AG08395 (cell line): ENCODE data around the gene YEATS2.

Source experiments
- DNase-seq: peaks from one replicate; pipeline ENCODE4 v3.0.0; 2012; ENCODE audit warnings: mixed read lengths, low spot score

Gene YEATS2

GRCh38 chr3:183812761-183813445 lies 115.3 kb downstream of the YEATS2 start:
- DNase-seq: no peak

- no peak for DNase-seq
Observed at GRCh38 chr3:183814240-183814639, 116.6 kb downstream of the YEATS2 start.

GRCh38 chr3:183815563-183815940 lies 118.0 kb downstream of the YEATS2 start:
- DNase-seq: no peak

- no peak for DNase-seq
Observed at GRCh38 chr3:183815951-183816475, 118.4 kb downstream of the YEATS2 start.

GRCh38 chr3:183816681-183817510 lies 119.3 kb downstream of the YEATS2 start:
- DNase-seq: no peak

- DNase-seq: no peak
Observed at GRCh38 chr3:183817639-183818038, 120.0 kb downstream of the YEATS2 start.

- DNase-seq: no peak
Observed at GRCh38 chr3:183818041-183818620, 120.5 kb downstream of the YEATS2 start.

GRCh38 chr3:183818706-183819624 lies 121.4 kb downstream of the YEATS2 start:
- DNase-seq: no peak

GRCh38 chr3:183819831-183820230 lies 122.2 kb downstream of the YEATS2 start:
- DNase-seq: no peak

- DNase-seq: no peak
Observed at GRCh38 chr3:183822631-183823030, 125.0 kb downstream of the YEATS2 start.

- DNase-seq: no peak
Observed at GRCh38 chr3:183823963-183824362, 126.4 kb downstream of the YEATS2 start.

GRCh38 chr3:183824761-183825455 lies 127.3 kb downstream of the YEATS2 start:
- peak; percentile 38 for DNase-seq

GRCh38 chr3:183825456-183826161 lies 128.0 kb downstream of the YEATS2 start, which contains the start of gene MAP6D1:
Gene MAP6D1, minus strand, starts transcription at chr3:183825577. Its CDS starts 30 bp downstream, at chr3:183825547.
- DNase-seq: peak; percentile 66

- no peak for DNase-seq
Observed at GRCh38 chr3:183826448-183827250, 129.1 kb downstream of the YEATS2 start.

GRCh38 chr3:183827809-183828537 lies 130.4 kb downstream of the YEATS2 start:
- no peak for DNase-seq

- DNase-seq: no peak
Observed at GRCh38 chr3:183828538-183828870, 130.9 kb downstream of the YEATS2 start.

- DNase-seq: no peak
Observed at GRCh38 chr3:183829466-183829865, 131.9 kb downstream of the YEATS2 start.

GRCh38 chr3:183830187-183830586 lies 132.6 kb downstream of the YEATS2 start:
- no peak for DNase-seq

- DNase-seq: no peak
Observed at GRCh38 chr3:183833516-183833915, 135.9 kb downstream of the YEATS2 start.
